RKO (cell line): ENCODE measurements around the gene STAB1.
A peak's percentile ranks its signal among the peaks of the same experiment; 100 is the strongest.

Experiments used
- DNase-seq: peaks from one replicate; pipeline ENCODE4 v3.0.0-alpha.2; 2016; ENCODE audit warnings: low spot score

Gene STAB1

DNA sequence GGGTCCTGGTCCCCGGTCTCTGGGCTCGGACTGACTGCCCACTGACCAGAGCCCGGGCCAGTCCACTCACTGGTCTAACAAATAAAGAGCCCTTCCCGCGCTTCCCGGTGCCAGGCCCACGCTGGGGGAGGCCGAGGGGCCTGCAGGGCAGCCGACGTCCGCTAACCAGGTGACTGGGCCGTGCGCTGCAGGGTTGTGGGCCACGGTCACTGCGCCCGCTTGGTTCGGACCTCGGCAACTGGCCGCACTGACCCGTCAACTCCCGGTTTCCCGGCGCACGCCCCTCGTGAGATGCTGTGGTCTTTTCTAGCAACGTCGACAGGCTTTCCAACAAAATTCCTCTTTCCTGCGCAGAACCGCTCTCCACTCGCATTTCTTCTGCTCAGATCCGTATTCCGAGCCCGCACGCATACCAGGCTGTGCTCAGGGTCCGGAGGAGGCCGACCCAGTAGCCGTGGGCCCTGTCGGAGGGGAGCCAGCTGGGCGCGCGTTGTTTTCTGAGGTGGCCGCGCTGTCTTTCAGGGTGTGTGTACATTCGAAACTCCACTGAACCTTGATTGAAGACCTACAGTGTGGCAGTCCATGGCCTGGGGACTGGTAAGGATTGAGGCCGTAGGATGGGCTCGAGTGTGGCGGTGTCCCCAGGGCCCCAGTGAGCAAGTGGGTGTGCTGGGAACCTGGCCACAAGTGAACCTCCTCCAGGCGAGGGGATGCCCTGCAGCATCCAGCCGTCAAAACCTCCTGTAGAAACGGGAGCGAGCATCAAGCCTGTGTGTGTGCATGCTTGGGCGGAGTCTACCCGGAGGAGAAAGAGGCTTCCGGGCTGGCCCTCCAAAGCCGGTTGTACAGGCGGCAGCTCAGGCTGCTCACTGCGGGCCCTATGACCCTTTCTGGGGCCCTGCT lies 39.4 kb downstream of the STAB1 start:
- DNase-seq: peak; percentile 54

DNA sequence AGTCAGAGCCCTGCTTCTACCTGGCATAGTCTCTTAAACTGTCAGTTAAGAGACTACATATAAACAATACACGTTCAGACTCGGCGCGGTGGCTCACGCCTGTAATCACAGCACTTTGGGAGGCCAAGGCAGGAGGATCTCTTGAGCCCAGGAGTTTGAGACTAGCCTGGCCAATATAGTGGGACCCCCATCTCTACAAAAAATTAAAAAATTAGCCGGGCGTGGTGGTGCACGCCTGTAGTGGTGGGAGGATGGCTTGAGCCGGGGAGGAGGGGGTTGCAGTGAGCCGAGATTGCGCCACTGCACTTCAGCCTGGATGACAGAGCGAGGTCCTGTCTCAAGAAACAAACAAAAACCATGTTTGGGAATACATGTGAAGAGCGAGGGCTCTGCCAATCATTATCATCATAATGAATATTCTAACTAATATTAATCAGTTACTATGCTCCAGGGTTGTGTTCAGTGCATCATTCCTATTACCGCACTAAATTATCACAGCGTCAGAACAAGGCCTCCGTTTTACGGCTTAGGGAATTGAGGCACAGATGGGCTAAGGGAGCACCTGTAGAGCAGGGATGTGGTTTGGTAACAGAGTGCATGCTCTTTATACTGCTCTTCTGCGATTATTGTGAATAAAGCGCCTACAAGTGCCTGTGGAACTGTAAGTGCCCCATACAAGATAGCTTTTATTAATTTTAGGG lies 40.4 kb downstream of the STAB1 start:
- no peak for DNase-seq

DNA sequence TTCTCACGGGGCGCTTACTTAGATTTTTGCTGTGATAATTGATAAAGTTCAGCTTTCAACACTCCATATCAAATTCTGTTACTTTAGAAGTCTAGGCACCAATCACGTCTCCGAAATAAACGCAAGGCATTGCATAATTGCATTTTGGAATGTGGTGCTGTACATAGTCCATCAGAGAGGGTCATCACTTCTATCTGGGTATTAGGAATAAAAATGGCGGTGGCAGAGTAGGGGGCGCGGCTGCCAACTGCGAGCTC lies 40.9 kb downstream of the STAB1 start:
- DNase-seq: no peak

DNA sequence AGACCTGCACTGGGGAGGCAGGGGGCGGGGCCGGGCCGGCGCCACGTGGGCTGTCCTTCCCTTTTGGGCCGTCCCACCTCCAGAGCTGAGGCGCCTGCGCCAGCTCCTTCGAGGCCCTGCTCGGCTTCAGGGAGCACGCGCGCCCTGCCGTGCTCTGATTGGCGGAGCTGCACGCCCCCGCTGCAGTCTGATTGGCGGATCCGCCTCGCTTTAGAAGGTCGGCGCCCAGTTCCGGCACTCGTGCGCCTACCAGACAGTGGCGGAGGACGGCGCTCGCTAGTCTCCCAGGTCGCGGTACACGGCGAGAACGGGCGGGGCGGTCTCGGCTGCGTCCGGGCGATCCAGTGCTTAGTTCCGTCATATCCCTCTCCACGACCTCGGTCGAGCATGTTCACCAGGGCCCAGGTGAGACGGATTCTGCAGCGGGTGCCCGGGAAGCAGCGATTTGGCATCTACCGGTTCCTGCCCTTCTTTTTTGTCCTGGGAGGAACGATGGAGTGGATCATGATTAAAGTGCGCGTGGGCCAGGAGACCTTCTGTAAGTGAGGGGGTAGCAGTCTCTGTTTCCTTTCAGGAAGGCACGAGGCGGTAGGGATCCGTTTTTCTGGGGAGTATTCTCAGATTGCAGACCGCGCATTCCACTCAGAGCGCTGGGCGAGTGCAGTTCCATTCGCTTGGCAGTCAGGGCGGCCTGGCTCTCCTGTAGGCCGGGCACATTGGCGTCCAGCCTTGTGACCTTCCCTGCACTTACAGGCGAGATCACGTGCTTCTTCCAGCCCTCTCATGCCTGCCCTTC lies 41.4 kb downstream of the STAB1 start, which contains the start of gene UQCC5:
UQCC5 (plus strand) TSS at position 237 of the 796 bp plus-strand sequence; CDS start at position 388, 151 bp downstream.
- DNase-seq: peak; percentile 98

DNA sequence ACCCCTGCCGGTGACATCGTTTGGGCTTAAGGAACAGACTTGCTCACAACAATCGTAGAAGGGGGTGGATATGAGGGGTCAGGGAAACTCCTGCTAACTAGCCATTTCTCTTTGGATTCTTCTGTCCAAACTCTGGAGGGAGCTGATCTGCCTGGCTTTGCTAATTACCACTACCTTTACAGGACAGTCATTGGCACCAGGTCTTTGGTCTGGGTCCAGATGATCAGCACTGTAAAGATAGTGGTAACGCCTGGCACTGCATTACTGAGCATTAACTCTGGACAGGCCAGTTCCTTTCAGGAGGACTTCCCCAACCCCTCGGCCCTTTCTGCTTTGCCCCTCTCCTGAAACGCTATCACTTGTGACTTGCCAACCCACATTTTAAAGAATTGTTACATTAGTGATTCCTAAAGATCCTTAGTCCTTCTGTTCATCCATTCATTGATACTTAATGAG lies 42.1 kb downstream of the STAB1 start:
- no peak for DNase-seq

DNA sequence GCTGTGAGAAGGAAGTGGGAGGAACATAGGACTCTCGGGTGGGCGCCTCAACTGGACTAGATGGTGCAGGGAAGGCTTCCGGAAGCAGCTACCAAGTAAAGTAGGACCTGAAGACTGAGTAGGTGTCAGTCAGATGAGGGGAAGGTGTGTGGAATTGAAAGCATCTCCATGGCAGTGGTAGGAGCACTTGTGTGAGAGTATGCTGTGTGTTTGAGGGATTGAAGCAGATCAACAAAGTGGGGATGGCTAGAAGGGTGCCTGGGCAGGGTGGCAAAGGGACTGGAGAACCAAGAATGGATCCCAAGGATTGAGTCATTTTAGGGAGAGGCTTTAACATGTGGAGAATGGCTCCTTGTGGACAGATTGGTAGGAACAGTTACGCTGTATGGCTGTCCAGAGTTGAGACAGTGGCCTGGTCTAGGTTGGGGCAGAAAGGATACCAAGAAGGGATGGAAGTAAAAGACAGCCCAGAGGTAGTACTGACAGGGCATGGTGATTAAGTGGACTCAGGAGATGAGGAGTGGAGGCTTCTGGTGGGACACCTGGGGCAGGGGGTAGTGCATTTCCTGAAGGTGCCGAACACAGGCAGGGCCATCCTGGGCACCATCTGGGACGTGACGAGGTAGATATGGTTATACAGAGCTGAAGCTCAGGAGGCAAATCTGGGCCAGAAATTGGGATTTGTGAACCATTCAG lies 42.7 kb downstream of the STAB1 start:
- no peak for DNase-seq

DNA sequence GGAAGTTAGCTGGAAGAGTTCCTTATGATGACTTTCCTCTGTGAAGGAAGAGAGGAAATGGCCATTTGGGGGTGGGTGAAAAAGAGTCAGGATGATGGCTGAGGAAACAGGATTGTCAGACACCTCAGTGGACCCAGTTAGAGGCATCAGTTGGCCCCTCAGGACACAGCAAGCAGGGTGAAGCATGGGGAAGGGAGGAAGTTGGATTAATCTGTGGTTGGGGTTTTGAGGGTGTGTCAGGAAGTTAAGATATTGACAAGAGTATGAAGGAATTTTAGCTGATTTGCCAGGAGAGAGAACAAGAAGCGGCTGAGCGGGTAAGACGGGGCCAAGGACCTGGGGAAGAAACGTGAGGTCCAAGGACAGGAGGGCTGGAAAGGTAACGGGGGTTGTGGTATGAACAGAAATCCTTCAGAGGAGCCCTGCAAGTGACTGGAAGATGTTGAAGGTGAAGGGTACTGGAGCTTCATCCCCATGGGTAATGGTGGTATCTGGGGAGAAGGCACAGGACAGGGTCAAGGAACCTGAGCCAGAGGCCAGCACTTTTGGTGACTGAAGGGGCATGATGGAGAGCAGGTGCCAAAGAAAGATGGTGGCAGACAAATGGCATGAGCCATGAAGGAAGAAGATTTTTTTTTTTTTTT lies 44.0 kb downstream of the STAB1 start:
- DNase-seq: no peak

DNA sequence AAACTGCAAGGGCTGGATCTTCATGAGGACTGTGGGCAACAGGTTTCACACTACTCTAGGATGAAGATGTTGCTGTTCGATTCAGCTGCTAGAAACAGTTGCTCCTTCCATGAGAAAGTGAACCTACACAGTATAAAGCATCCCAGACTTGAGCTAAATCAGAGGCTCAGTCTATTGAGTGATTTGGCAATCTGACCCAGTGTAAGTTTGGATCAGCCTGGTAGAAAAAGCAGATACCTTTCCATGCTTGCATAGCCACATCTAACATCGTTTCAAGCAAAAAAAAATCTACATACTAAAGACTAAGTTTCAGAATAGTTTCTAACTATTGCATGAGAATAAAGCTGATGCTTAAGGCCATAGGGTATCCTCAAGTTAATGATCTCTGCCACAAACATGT lies 45.9 kb downstream of the STAB1 start:
- DNase-seq: no peak

DNA sequence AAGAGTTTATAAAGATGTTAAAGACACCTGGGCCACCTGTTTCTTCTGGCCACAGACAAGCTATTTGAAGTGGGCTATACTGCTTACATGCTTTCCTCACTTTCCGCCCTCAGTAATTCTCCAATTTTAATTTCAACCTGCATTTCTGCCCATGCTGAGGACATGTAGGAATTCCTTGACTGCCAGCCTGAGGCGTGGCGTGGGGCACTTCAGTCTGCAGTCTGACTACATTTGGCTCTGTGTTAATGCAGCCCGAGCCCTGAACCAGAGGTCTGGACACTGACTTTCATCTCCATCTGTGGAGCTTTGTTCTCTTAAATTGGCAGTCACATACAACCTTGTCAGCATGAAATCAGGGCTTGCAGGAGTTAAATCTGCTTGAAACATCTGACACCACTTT lies 49.8 kb downstream of the STAB1 start:
- DNase-seq: no peak

DNA sequence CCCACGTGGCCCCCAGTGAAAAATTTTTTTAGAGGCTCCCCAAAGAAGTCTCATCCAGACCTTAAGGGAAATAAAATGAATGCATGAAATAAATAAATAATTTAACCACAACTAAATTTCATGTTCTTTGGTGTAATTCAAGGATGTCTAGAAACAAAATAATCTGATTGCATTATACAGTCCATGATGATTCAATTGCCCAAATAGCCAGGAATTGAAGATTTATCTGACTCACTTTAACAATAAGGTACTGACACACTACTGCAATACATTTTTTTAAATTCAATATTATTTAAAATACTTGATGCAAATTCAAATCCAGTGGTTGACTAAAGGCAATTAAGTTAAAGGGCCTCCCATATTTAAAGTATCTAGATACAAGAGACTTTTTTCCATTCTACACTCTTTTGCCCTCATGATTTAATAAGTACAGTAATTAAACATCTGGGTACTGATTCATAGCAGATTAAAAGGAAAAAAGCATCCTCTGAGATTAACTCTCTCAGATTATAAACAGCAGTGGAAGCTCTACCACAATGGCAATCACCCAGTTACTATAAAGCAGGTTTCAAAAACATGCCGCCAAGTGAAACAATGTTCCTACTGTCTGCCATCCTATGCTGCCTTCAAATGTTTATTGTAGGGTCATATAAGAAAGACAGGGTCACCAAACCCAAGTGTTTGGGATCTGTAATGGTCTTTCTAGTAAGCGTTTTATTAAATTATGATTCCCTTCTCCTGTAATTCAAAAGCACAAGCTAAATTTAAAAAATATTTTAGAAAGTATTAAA lies 51.2 kb downstream of the STAB1 start:
- no peak for DNase-seq

DNA sequence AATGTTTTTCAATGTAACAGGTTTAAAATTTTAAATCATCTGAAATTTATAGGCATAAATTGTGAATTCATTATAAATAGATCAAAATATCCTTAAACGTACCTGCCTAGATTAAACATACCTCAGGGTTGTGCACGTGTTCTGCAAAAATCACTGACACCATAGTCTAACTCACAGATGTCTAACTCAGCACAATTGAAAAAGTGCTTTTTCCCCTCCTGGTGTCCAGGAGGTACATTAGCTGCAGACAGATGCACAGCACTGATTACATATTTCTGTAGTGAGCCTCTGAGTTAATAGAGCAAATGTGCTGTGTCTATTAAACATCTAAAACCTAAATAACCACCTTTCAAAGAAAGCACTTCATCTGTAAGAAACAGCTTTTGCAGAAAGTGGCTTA lies 52.0 kb downstream of the STAB1 start:
- DNase-seq: no peak

DNA sequence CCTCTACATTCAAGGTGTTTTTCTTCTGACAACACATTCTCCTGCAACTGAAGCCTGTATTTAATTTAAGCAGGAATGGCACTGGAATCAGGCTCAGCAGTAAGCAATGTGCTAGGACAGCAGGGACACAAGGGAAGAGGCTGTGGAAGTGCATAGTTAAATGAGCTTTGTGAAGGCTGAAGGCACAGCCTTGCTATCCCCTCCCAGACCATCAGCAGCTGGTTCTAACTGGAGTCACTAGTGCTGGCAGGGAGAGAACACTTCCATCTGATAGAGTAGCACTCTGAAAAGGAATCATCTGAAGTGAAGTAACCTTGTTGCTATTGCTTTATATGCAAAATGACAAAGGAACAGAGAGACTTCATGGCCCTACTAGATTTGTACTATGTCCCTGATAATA lies 56.0 kb downstream of the STAB1 start:
- no peak for DNase-seq

DNA sequence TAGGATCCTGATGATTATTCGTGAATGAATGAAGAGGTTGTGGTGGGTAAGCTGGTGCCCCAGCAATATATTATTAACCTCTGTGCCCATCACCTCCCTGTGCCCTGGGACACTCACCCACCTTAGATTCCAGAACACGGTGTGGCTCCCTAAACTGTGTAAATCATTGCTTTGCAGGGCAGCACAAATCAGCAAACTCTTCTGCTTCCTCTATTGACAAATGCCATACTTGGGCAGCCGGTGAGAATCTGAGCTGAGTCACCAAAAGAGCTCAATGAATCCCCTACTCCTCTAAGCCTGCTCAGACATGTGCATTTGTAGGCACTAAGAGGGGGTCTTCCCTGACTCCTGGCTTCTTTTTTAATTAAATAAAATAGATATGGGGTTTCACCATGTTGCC lies 57.0 kb downstream of the STAB1 start:
- no peak for DNase-seq

DNA sequence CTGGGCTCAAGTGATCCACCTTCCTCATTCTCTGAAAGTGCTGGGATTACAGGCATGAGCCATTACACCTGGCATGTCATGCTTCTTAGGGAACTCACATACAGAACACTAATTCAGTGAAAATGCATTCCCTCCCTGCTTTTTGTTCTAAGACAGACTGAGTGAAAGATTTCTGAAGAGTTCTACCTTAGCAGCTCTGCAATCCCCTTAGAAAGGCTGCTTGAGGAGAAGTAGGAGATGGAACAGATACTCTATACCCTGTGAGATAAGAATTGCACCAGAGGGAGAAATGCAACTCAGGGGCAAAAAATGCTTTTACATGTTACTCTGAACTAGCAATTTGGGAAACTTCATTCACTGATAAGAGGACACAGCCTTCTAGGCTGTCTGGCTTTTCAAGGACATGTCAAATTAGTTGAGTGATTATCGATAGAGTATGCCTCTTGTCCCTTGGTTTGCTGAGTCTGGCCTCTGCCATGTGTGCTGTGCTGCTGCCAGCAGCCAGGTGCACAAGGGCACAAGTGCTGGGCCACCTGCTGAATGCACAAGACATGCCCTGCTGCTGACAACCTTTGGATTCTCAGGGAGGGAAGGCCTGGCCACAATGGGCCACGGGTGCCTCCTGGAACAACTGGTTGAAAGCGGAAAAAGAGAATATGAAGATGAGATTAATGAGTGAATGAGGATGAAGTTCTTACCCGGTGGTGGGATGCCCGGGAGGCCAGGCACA lies 59.1 kb downstream of the STAB1 start:
- no peak for DNase-seq

DNA sequence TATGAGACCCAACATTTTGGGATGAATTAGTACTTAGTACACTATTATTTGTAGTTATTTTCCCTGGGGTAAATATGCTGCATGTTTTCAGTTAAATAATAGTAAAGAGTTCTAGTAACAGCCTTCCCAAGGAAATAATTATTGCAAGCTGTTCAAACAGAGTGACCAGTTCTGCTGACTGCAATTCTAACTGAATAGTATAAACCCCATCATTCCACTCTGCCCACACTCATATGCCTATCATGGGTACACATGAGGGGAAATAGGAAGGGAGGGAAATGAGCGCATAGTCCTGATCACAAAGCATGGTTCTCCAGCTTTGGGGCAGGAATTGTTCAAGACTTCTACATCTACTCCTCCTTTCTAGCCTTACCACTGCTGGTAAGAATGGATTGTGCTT lies 59.9 kb downstream of the STAB1 start:
- DNase-seq: no peak

DNA sequence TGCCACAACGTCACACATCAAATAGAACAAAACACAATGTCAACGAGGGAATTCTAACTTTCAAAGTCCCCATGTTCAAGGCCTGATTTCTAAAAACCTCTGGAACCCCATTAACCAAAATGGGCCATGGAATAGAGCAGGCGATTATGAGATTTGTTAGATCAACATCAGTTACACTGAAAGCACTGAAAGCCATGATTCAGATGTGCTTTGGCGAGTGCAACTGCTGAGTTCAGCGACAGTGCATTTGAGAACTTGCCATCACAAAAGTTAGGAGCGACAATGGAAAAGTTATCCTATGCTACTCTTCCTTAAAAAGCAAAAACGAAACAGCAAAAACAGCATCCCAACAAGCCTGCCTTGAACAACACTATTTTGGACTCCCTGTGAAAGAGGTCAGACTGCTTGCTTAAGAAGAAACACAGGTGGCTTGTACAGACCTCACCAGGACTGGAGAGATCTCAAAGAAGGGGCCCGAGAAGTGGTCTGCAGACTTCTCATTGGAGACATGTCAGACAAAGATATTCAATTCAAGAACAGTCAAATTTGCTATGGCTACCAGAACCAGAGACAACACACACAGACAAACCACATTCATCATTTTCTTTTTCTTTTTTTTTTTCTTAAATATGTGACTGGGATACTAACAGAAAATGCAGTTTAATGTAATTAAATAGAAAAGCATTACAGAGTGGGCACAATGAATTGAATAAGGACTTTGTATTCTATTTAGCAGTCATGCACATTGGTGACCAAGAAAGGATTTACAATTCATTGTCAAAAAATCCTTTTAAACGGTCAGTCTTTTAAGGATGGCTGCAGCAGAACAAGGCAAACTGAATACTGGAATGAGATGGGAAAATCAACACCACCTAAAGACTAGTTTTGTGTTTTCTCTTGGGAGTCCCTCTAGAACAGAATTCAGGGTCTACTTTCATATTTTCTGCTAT lies 62.1 kb downstream of the STAB1 start:
- no peak for DNase-seq

DNA sequence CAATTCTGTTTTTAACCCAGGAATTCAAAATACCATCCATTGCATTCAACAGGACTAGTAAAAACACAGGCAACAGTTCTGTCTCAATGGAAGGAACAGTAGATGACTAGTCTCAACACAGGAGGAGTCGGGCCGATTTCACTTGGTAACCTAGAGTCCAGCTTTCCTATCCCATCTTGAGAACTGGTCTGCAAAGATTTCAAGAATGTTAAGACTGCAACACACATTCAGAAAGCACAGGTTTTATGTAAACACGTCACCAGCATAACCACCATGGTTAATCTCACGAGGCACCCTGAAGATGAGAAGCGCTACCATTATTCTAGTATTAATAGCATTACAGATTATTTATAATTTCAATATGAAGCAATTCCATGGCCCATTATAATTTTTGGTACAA lies 63.3 kb downstream of the STAB1 start:
- DNase-seq: no peak

DNA sequence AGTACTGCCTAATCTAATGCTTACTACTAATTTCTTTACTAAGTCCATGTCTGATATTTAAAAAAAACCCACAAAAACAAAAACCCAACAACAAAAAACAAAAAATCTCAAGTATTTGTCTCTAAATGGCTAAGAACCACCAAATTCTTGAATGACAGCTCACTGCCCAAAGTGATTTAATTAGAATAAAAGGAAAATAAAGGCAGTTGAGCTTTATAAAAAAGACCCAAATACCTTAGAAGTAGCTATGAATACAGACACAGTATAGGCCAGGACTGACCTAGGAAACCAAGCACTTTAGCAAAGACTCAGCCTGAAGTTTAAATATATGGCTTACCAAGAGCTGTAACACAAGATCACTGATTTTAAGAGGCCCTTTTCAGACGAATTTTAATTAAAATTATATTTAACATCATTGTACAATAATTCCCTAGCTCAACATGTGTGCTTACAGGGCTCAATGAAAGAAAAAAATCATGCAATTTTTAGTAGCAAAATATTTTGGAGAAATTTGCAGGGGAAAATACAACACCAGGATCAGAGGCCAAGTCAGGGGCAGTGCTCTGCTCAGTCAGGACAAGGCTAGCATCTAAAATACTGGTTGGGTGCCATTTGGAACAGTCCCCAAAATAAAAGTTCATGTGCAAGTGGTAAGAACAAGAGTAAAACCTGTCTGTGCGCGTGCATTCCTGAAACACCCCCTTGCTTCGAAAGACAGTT lies 66.0 kb downstream of the STAB1 start:
- no peak for DNase-seq
